NCI-H2227 treated with DMSO at 0.1 percent for 48 hours (cell line): ENCODE data around the gene EXOC1.
"Not testable (repeated sequence)": the region's sequence is repeated elsewhere in the genome, so short reads cannot be mapped to it uniquely, and the experiment has no call there.

Experiments used
- DNase-seq: peaks from one replicate; lab custom pipeline; 2025; lab: John Stamatoyannopoulos, UW

The EXOC1 gene

DNA sequence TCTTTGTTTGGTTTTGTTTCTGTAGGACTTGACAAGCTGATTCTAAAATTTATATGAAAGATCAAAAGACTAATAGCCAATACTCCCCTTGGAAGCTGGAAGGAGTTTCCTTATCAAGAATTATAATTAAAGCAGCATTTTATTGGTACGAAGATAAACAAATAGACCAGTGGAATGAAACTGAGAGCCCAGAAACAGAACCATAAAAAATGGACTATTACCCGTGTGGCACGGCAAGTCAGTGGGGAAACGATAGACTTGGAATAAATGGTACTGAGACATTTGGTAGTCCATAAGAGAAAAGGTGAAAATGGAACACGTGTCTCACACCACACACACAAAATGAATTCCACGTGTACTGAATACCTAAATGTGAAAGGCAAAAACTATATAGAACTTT, 52.9 kb downstream of the EXOC1 start:
- no peak for DNase-seq

DNA sequence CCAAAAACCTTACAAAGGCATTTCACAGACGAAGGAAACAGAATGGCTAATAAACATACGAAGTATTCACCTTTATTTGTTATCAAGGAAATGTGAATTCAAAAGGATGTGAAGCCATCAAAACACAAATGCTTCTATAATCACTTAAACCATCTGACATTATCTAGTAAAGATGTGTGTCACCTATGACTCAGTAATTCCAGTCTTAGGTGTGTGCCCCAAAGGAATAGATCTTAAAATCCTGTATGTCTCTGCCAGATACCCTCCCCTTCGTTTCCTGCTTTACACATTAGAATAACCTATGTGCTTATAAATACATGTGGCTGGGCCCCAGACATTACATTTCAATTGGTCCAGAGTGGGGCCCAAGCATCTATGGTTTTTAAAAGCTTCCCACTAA, 53.5 kb downstream of the EXOC1 start:
- no peak for DNase-seq

DNA sequence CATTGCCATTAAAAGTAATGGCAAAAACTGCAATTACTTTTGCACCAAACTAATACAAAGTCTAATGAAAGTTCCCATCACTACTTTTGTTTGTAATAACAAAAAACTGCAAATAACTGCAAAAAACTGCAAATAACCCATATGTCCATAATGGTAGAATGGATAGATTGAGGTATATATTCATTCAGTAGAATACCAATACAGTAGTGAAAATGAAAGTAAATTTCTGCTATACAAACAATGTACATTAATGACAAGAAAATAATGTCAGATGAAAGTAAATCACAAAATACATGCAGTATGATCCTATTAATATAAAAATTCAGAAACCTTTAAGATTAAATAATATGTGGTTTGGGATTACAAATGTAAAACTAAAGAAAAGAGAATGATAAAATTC, 54.0 kb downstream of the EXOC1 start:
- DNase-seq = no peak

DNA sequence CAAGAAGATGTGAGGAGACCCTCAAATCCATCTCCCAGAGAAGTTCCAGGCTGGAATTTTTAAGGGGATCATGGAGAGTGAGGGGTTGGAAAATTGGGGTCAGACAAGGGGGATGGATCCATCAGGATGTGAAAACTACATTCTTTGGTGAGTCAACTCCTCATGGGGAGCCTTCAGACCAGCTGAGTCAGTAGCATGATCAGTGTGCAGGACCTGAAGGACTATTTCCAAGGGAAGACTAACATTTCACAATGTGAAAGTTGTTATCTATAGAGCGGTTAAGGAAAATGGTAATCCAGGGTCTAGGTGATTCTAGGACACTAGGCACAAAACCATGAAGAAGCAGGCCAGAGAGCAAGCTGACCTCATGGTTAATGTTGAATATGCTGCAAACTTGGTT, 56.7 kb downstream of the EXOC1 start:
- DNase-seq = no peak

DNA sequence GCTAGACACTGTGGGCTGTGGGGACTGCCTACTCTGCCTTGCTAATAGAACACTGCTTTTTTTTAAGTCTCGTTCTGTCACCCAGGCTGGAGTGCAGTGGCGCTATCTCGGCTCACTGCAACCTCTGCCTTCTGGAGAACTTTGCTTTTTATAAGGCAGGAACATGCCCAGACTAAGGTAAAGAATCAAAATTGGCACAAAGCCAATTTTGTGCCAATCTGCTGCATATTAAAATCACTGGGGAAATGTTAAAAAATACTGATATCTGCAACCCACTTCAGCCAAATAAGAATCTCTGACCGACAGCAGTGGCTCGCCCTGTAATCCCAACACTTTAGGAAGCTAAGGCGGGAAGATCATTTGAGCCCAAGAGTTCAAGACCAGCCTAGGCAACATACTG, 58.8 kb downstream of the EXOC1 start:
- DNase-seq = no peak

DNA sequence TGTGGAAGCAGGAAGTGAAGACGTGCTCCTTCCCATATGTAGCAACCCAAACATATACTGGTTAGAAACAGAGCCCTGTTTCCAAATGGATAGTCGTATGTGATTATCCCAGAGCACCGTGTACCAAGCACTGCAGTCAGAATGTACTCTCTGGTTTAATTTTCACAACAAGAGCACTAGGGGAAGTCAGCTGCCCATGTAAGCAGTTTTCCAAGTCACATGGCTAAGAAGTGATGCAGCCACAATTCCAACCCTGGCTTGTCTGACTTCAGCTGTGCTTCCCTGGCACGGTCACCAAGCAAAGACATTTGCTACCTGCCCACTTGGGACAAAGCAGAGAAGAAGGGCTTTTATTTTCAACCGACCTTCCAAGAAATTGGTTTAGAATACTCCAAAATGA, 67.1 kb downstream of the EXOC1 start:
- no peak for DNase-seq

DNA sequence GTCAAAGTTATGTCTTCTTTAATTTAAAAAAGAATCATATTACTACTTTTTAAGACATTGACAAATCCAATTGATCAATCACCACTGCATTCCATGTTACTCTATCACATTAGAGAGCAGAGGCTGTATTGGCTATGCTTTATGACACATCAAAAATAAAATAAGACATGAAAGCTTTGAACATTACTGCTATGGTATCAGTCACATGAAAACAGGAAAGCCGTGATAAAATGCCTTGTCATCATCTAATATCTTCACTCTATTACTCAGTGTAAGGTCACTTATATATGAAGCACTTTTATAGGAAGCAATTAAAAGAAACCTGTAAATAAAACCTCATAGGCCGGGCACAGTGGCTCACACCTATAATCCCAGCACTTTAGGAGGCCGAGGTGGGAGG, 67.6 kb downstream of the EXOC1 start:
- DNase-seq = no peak

DNA sequence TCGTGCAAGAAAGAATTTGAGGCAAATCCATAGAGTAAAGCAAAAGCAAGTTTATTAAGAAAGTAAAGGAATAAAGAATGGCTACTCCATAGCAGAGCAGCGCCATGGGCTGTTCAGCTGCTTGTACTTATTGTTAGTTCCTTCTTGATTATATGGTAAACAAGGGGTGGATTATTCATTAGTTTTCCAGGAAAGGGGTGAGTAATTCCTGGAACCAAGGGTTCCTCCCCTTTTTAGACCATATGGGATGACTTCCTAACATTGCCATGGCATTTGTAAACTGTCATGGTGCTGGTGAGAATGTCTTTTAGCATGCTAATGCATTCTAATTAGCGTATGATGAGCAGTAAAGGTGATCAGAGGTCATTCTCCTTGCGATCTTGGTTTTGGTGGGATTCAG, 71.8 kb downstream of the EXOC1 start:
- no peak for DNase-seq

DNA sequence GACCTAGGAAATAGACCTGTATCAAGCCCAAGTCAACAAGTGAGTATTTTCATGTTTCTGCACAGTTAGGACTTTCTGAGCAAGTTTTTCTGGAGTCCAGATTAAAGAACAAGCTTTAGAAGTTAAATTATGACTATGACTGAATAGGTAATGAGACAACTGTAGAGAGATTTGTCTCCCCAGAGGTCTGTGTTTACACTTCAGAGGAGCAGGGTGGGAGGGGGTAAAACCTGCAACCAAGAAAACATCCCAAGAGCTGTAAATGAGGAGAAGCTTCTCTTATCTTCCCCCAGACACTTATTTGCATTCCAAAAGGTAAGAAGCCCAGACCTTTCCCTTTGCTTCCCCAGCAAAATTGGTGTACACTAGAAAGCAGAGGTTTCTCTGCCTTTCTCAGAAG, 73.2 kb downstream of the EXOC1 start:
- no peak for DNase-seq

DNA sequence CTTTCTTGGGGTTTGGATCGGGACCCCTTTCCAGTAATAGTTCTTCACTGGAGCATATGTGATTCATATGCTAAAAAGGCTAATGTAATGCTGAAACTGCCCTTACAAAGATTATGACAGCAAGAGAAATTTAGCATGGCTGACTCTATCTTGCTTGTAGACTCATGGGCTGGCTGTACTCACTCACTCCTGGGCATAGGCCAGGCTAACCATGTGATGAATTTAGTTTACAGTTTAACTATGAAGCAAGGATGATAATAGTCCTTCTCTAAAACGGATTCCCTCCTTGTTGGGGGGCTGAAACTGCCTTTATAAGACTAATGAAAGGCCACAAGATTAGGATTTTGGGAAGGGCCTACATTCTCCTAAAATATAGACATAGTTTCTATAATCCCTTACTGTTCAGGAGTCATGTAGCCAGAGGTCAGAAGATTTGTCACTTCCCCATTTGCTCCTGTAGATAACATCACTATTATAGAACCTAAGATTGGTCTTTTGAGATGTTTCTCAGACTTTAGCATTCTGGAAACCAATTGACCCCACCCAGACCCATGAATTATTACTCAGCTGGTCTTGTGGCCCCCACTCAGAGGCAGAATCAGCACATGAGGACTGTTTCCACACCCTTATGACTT, 74.5 kb downstream of the EXOC1 start:
- DNase-seq = no peak

DNA sequence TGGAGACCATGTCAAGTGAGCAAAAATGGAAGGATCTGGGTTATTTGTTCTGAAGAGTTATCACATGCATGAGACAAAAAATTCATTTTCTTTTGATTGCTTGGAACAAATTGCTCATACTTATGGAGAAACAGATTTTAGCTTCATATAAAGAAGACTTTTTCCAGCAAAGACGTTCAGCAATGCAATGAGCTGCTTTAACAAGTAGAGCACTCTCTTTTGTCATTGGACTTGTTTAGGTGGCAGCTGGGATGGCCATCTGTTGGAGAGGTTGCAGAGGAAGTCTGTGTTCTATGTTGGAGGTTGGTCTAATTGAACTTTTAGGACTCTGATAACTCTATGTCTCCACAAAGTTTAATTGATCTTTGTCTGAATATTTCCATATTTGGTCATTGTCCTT, 75.4 kb downstream of the EXOC1 start:
- DNase-seq = no peak

DNA sequence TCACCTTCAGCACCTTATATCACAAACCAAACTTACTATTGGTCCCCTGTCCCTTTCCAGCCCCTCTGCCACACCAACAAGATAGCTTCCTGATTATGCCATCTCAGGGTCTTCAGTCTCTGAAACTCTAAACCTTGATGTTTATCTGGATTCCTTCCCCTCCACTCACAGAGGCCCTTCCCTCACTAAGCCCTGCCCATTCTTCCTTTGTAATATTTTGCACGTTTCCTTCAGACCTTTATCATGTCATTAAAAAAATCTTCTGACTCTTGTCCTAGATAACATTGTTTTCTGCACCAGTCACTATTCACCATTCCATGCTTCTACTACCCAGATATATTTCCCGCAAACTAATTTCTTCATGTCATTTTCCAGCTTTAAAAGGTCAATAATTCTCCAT, 77.6 kb downstream of the EXOC1 start:
- DNase-seq = no peak

DNA sequence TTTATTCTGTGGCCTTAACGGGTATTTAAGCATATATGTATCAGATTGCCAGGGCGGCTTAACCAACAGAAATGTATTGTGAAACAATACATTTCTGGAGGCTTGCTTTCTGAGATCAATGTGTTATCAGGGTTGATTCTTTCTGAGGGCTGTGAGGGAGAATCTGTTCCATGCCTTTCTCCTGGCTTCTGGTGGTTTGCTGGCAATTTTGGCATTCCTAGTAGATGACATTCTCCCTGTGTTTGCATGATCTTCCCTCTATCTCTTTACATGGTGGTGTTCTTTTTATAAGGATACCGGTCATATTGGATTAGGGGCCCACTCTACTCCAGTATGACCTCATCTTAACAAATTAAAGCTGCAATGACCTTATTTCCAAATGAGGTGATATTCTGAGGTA, 78.4 kb downstream of the EXOC1 start:
- no peak for DNase-seq

DNA sequence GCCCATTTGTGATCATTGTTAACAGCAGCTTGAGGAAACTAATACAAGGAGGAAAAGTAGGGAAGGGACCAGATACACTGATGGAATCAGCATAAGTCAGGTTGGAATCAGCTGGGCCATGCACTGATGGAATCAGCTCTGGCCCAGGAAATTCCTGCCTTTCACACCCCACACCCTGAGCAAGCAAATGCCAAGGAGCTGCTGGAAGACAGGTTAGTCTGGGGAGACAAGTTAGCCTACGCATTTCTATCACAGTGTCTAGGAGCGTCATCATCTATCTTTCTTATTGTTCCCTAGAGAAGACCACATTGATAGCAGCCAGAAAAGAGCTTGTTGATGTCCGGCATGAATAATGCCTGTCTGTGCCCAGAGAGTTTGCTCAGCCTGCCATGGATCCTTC, 79.1 kb downstream of the EXOC1 start:
- DNase-seq = no peak

DNA sequence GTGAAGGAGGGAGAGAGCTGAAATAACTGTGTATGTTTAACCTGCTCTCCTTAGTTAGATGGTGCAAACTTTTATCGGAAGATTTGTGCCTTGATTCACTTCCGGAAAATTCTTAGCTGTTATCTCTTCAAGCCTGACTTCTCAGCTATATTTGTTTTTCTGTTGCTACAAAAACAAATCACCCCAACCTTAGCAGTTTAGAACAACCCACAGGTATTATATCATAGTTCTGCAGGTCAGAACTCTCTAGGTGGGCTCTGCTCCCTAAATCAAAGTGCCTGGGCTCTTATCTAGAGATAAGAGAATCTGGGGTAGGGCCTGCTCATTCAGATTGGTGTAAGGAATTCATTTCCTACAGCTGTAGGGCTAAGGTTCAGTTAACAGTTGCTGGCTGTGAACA, 80.2 kb downstream of the EXOC1 start:
- DNase-seq = no peak

DNA sequence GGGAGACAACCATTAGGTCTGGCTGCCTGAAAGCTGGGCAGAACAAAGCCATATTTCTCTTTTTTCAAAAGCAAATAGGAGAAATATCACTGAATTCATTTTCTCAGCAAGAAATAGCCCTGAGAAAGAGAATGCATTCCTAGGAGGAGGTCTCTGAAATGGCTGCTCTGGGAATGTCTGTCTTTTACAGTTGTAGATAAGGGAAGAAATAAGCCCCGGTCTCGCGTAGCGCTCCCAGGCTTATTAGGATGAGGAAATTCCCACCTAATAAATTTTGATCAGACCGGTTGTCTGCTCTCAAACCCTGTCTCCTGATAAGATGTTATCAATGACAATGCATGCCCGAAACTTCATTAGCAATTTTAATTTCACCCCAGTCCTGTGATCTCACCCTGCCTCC, 82.5 kb downstream of the EXOC1 start:
- not testable (repeated sequence) for DNase-seq

DNA sequence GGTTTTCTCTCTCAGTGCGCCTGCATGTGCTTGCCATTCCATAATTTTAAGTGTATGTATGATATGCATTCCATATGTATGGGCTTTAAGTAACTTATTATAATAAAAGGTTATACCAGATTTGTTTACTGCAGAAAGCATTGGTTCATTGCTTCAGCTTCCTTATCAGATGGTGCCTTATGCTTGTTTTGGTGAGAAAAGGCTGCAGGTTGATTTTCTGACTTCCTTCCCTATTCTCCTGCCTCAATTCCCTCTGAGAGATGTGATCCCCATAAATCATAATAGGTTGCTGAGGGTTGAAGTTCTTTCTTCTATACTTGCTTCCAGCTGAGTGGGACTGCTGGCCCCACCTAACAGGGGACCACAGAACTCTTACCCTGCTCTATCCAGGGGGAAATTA, 85.0 kb downstream of the EXOC1 start:
- no peak for DNase-seq

DNA sequence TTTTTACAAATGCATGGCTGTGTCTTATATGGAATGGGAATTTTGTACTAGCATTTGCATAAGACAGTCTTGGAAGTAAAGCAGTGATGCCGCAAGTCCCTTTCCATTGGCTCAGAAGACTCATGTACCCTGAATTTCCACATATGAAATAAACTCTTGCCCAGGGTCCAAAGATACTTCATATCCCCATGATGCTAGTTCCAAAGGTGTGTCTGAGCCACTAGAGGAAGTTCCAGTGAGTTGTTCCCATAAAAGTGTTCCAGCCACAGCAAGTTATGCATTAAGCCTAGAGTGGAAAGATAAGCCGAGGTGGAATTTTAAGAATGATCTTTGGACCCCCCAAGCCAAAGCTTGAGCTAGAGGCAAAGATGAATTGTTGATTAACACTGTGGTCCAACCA, 86.0 kb downstream of the EXOC1 start:
- DNase-seq = no peak

DNA sequence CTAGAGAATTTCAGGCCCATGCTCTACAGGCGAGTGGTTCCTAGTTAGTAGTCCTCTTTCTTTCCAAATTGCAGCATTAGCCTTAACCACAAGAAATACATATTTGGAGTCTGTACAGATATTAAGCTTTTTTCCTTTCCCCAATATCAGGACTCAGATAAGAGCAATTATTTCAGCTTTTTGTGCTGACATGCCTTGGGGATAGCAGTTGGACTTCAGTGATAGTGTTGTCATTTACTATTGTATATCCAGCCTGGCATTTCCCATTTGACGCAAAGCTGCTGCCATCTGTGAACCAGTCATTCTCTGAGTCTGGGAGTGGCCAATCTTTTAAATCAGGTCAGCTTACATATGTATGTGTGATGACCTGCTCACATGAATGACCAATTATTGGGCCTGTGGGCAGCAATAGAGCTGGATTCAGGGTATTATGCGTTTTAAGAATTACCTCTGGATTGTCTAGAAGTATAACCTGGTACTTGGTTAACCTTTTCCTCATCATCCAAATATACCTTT, 88.5 kb downstream of the EXOC1 start:
- no peak for DNase-seq

DNA sequence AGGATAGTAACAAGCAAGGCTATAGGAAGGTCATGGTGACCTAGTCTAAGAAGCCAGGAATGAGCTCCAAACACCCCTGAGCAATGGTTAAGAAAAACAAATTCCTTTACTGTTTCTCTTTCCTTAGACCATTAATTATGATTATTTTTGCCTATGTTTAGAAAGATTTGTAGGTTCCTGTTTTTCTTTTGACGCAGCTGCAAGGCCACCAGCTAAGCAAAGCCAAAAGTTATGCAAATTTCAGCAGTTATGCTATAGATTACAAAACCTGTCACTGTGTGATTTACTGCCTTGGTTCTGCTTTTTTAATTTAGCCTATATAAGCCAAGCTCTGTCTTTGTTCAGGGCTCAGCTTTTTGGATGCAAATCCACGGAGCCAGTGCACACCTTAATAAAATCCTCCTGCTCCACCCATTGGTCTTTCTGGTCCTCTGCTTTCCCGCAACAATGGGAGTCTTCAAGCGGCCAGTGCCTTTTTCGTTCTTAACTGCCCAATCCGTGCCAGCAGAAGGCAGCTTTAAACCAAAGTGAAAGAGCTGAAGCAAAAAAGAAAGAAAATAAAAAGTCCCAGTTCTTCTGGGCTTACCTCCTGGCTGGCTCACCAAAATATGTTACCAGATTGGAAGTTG, 93.9 kb downstream of the EXOC1 start:
- no peak for DNase-seq

DNA sequence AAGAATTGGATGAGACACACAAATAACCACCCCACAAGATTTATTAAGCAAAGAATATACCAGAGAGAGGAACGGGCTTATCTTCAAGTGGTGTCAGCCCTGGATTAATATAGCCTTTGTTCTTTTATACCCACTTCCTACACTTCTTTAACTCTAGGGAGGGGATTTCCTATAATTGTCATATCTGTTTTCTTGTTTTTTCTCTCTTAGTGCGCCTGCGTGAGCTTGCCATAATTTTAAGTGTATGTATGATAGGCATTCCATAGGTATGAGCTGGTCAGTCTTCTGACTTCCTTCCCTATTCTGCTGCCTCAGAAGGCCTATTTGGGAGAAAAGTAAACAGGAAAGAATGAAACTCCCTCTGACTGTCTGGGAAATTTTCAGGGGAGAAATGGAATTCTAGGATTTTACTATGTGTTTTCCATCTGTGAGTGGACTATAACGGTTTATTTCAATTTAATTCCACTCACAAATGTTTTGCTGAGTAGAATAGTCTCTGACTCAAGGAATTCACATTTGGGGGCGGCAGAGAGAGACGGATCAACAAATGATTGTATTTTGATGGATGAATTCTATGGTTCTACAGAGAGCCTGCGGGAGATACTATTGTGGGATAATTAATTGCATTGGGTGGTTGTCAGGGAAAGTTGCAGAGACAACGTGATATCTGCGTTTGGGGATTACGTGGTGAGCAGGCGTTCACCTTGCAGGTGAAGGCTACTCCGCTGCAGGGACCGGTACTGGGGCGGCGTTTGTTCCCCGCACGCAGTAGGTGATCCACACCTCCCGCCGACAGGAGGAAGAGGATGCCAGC, 94.7 kb downstream of the EXOC1 start:
- peak; percentile 26 for DNase-seq

DNA sequence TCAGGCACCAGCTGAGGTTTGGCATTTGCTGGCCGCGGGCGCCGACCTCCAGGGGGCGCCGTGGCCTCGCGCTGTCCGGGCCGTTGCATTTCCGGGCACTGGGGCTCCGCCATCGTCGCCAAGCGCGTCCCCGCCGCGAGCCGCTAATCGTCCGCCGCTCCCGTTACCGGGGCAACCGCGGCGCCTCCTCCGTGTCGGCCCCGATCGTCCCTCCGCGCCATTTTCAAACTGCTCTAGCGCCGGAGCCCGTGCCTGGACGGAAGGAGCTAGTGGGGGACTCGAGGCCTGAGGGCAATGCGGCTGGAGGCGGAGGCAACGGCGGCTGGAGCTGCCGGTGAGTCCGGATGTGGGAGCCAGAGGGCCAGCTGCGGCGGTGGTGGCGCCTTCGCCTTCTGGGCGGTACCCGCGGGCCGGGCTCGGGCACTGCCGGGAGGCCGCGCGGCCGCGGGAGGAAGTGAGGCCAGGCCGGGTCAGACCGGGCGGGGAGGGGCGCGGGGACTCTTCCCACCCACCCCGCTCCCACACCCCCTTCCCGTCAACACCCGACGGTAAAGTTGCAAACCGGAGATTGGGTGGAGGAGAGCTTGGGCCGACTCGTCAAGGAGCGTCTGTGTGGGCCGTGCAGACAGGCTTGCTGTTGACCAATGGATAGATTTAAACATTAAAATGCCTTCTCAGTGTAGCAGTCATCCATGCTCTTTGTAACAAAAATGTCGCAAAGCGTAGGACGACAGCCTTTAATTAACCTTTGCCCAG, 95.5 kb downstream of the EXOC1 start, which contains the start of gene CEP135:
CEP135 (plus strand) TSS at position 220 of the 756 bp plus-strand sequence. CDS start 3,186 bp downstream, outside the sequence.
- DNase-seq = peak; percentile 84

DNA sequence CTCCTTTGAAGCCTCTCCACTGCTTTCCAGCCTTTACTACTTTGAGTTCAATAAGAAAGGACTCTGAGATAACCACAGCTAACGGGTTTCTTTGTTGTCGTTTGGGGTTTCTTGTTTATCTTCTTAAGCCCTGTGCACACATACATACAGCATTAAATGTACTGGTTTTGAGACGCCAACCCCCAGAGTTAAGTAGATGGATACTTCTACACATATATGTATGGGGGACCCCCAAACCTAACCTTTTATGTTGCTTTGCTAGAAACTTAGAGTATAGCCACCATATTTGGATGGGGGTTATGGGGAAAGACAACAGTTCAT, 96.0 kb downstream of the EXOC1 start:
- DNase-seq = no peak
